ENCODE data around the gene ANKMY1.
A peak's percentile ranks its signal among the peaks of the same experiment; 100 is the strongest.

Gene ANKMY1

GRCh38 chr2:240557101-240557751 is 562 bp downstream of the ANKMY1 start:
- TF ChIP-seq, protein P1, sequence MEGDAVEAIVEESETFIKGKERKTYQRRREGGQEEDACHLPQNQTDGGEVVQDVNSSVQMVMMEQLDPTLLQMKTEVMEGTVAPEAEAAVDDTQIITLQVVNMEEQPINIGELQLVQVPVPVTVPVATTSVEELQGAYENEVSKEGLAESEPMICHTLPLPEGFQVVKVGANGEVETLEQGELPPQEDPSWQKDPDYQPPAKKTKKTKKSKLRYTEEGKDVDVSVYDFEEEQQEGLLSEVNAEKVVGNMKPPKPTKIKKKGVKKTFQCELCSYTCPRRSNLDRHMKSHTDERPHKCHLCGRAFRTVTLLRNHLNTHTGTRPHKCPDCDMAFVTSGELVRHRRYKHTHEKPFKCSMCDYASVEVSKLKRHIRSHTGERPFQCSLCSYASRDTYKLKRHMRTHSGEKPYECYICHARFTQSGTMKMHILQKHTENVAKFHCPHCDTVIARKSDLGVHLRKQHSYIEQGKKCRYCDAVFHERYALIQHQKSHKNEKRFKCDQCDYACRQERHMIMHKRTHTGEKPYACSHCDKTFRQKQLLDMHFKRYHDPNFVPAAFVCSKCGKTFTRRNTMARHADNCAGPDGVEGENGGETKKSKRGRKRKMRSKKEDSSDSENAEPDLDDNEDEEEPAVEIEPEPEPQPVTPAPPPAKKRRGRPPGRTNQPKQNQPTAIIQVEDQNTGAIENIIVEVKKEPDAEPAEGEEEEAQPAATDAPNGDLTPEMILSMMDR (IDR thresholded peaks at IDR 0.05; ENCODE audit: low read depth, low read length): no peak
- H3K36me3 ChIP-seq: peaks cover 42% of the 10 kb centered on the region
- H3K27ac ChIP-seq: no peak overlapping the region
- no peak for DNase-seq
- H3K9me3 ChIP-seq (ENCODE audit: severe bottlenecking): no peaks in the 10 kb centered on the region
- H3K27me3 ChIP-seq (ENCODE audit: insufficient read depth, low read depth, severe bottlenecking): no peaks in the 10 kb centered on the region
- no peak overlapping the region for H3K4me3 ChIP-seq (ENCODE audit: low read depth, low read length)

DNA sequence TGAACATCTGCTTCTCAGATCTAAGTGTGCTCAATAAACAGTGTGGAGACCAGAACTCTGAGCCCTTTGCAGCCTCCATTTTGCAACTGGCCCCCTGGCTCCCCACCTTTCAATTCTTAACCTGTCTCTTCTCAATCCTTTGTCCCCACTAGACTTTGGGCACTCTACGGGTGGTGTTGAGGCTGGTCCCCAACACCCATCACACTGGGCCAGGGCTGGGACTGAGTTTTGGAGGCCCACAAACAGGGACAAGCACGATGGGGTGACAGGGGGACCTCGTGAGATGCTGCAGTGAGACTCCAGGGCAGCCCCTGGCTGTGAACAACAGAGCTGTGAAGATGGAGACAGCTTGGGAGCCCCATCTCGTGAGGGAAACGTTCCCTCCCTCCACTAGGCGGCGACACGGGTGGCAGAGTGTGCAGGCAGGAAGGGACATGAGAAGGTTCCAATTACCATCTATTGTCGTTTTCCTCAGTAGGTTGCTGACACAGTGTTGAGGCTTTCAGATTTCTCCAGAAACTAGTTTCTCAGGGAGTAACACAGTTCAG is 1.2 kb downstream of the ANKMY1 start:
- Histone ChIP-seq H3K27ac (no peak overlapping the region), H3K9me3 (ENCODE audit: severe bottlenecking) (no peaks in the 10 kb centered on the region), H3K36me3 (peaks cover 40% of the 10 kb centered on the region), H3K27me3 (ENCODE audit: insufficient read depth, low read depth, severe bottlenecking) (no peaks in the 10 kb centered on the region), H3K4me3 (ENCODE audit: low read depth, low read length) (no peak overlapping the region)
- TF ChIP-seq, protein P1 (IDR thresholded peaks at IDR 0.05; ENCODE audit: low read depth, low read length): peak; percentile 76
- DNase-seq: peak; percentile 64

DNA sequence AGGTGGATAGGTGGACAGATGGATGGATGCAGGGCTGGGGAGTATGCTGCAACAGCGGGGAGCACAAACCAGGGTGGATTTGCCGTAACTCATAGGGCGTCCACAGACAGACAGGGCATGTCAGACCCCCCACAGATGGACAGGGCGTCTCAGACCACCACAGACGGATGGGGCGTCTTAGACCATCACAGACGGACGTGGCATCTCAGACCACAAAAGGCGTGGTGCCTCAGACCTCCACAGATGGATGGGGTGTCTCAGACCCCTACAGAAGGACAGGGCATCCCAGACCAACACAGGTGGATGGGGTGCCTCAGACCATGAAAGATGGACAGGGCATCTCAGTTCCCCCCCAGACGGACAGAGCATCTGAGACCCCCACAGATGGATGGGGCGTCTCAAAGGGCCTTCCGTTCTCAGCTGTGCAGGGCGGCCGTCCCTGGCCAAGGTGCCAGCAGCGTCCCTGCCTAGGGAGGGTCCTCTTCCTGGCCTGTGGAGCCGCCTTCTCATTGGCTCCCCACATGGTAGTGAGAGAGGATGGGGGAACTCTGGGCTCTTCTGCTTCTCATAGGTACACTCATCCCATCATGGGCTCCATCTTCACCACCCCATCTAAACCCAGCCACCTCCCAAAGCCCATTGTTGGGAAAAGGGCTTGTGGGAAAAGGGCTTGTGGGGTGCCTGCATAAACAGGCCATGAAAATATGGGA is 2.1 kb downstream of the ANKMY1 start:
- Histone ChIP-seq H3K27ac (no peak overlapping the region), H3K9me3 (ENCODE audit: severe bottlenecking) (no peaks in the 10 kb centered on the region), H3K27me3 (ENCODE audit: insufficient read depth, low read depth, severe bottlenecking) (no peaks in the 10 kb centered on the region), H3K36me3 (peaks cover 40% of the 10 kb centered on the region), H3K4me3 (ENCODE audit: low read depth, low read length) (no peak overlapping the region)
- no peak for DNase-seq
- TF ChIP-seq, protein P1 (IDR thresholded peaks at IDR 0.05; ENCODE audit: low read depth, low read length): no peak

- H3K4me3 ChIP-seq (ENCODE audit: low read depth, low read length): no peak overlapping the region
- H3K36me3 ChIP-seq: peaks cover 40% of the 10 kb centered on the region
- TF ChIP-seq, protein P1 (IDR thresholded peaks at IDR 0.05; ENCODE audit: low read depth, low read length): no peak
- no peaks in the 10 kb centered on the region for H3K9me3 ChIP-seq (ENCODE audit: severe bottlenecking)
- no peaks in the 10 kb centered on the region for H3K27me3 ChIP-seq (ENCODE audit: insufficient read depth, low read depth, severe bottlenecking)
- DNase-seq: no peak
- no peak overlapping the region for H3K27ac ChIP-seq
These were observed 2.9 kb downstream of the ANKMY1 start for GRCh38 chr2:240554767-240555493.

GRCh38 chr2:240553956-240554480 is 3.8 kb downstream of the ANKMY1 start:
- Histone ChIP-seq H3K4me3 (ENCODE audit: low read depth, low read length) (no peak overlapping the region), H3K36me3 (peaks cover 34% of the 10 kb centered on the region), H3K27ac (no peak overlapping the region), H3K9me3 (ENCODE audit: severe bottlenecking) (no peaks in the 10 kb centered on the region), H3K27me3 (ENCODE audit: insufficient read depth, low read depth, severe bottlenecking) (no peaks in the 10 kb centered on the region)
- TF ChIP-seq, protein P1 (IDR thresholded peaks at IDR 0.05; ENCODE audit: low read depth, low read length): no peak
- no peak for DNase-seq
